GM19438 (cell line): ENCODE measurements around the gene CFAP77.
A peak's percentile ranks its signal among the peaks of the same experiment; 100 is the strongest.
"Not testable (repeated sequence)": the region's sequence is repeated elsewhere in the genome, so short reads cannot be mapped to it uniquely, and the experiment has no call there.

ENCODE experiments used
- ATAC-seq: cut with Tn5 transposase; IDR thresholded peaks from one replicate; pipeline ENCODE4 v1.9.1; 2021; ENCODE audit warnings: low read depth; ENCODE audit not compliant: unreplicated experiment

The CFAP77 gene

DNA sequence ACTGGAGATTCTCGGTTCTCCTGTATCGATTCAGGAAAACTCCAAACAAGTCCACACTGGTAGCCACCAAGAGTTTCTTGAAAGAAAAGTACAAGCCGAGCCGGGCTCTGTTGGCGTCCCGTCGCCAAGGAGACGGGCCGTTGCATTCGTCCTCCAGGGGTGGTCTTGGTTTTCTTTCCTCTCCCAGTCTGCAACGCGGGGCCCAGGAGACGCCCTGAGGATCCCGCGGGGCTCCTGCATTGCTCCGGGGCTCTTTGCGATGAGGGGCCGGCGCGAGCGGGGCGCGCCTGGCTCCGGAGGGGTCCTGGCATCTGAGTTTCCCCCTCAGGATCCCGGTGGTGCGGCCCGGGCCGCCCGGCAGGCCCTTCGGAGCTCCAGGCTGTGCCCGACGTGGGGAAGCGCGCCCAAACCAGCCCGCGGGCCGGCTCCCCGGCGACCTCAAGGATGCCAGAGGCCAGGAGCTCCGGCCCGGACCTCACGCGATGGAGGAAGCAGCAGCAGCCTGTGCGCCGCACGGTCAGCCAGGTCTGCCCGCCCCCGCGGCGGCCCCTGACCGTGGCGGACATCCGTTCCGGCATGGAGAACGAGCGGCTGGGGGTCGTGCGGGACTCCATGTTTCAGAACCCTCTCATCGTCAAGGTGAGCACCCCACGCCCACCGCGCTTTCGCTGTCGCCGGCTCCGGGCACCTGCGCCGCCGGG is at the start of gene CFAP77:
TSS of gene CFAP77 (plus strand) at position 384 of the 701 bp plus-strand sequence. CDS start at position 445, 61 bp downstream.
- no peak for ATAC-seq

DNA sequence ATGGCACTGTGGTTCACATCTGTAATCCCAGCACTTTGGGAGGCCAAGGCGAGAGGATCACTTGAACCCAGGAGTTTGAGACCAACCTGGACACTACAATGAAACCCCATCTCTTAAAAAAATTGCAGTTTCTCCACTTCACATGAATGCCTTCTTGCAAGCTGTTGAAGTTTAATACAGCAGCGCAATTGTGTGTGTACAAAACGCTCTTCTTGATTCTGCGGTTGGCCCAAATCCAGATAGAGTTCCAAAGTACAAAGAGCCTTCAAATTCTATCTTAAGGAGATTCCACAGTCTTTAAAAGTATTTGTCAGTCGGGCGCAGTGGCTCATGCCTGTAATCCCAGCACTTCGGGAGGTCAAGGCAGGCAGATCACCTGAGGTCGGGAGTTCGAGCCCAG is 45.9 kb upstream of the CFAP77 start:
- no peak for ATAC-seq

DNA sequence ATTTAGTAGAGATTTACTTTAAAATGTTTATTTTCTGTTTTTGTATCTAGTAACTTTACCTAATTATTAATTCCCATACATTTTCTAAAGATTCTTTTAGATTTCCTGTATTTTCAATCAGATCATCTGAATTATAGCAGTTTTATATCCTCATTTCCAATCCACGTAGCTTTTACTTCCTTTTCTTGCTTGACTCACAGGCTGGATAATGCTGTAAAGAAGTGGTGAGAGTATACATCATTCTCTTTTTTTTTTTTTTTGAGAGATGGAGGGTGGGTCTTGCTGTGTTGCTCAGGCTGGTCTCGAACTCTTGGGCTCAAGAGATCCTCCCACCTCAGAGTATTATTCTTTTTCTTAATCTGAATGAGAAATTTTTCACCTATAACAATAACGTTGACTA is 44.0 kb upstream of the CFAP77 start:
- no peak for ATAC-seq

DNA sequence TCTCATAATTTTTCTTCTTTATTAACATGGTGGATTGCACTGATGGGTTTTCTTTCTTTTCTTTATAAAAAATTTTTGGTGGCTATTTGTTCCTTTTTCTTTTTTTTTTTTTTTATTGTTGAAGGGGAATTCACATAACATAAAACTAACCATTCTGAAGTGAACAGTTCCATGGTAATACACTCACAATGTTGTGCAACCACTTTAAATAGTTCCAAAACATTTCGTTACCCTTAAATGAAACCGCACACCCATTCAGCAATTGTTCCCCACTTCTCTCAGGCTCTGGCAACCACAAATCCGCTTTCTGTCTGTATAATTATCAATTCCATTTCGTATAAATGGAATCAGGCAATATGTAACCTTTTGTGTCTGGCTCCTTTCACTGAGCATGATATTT is 43.5 kb upstream of the CFAP77 start:
- ATAC-seq, result no peak

DNA sequence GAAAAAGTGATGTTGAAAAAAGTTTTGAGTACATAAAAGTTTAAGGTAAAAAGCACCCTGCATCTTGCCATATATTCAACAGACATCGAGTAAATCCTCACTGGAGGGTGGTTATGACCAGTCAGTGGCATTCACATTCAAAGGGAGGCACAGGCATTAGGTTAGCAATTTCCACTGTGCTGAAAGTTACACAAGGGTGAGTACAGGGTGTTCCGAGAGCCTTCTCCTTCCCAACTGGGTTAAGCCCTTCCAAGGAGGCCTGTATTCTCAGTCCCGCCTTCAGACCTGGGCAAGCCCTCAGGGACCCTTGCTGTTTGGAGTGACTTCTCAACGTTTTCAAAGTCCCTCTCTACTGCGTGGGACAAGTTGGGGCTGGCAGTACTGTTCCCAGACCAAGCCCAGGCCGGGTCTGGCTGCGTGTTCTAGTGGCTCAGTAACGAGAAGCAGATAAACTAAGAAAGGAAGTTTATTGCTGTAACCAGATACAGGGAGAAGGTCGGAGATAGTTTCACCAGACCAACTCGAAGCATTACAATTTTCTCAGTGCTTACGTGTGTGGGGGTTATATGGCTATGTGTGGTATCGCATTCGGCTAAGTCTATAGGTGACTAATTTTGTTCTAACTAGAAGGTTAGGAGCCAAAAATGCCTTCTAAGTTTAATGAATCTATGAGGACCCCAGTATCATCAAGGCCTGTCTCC is 42.2 kb upstream of the CFAP77 start:
- ATAC-seq, result no peak

DNA sequence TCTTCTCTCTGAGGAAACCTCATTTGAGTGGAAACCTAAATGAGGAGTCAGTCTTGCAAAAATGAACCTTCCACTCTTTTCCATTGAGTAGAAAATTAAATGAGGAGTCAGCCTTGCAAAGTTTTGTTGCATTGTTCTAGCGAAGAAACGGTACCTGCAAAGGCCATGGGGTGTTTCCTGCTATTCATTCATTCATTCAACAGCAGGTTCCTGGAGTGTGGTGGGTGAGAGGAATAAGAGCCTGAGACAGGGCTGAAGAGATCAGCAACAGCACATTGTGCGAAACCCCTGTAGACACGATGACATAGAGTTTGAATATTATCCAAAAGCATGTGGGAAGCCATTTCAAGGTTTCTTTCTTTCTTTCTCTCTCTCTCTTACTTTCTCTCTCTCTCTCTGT is 40.6 kb upstream of the CFAP77 start:
- no peak for ATAC-seq

DNA sequence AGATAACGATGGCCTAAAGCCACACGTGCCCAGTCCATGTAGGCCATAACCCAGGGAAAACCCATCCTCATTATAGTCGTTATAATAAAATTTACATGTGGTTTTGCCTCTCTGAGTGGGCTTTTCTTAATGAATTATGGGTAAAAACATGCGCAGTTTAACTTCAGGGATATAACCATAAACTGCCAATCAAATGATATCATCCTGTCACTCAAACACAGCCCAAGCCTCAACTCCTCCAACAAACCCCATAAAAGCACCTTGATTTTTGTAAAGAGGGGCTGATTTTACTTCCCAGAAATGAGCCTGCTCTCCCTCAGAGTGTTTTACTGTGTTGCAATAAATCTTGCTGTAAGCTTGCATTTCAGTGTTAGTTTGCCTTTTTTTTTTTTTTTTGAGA is 39.4 kb upstream of the CFAP77 start:
- no peak for ATAC-seq

DNA sequence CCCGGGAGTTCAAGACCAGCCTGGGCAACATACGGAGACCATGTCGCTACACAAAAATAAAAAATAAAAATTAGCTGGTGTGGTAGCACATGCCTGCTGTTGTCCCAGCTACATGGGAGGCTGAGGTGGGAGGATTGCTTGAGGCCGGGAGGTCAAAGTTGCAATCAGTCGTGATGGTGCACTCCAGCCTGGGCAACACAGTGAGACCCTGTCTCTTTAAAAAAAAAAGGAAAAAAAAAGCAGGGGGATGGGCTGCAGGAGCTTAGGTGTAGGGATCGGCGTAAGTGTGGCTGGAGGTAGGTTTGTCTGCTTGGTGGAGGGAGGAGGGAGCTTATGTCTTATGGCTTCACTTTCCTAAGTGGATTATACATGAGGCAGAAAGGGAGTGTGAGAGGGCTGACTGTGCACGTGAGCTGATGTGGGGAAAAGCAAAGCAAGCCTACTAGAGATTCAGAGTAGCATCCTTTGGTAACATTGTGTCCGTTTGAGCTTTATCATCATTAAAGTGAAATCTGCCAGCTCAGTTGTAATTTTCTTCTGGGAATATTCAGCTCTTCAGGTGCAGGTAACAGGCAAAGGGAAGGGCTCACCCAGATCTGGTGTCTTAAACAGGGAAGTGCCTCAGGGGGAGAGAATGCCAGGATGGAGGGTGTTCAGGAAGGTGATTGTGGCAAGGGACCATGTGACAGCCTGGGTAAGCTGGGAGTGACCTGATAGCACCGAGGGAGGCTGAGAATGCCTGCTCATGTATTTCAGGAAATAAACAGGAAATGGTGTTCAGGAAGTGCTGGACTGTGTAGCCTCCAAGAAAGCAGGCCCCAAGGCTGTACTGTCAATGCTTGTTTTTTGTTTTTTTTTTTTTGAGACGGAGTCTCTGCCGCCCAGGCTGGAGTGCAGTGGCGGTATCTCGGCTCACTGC is 37.6 kb upstream of the CFAP77 start:
- no peak for ATAC-seq

DNA sequence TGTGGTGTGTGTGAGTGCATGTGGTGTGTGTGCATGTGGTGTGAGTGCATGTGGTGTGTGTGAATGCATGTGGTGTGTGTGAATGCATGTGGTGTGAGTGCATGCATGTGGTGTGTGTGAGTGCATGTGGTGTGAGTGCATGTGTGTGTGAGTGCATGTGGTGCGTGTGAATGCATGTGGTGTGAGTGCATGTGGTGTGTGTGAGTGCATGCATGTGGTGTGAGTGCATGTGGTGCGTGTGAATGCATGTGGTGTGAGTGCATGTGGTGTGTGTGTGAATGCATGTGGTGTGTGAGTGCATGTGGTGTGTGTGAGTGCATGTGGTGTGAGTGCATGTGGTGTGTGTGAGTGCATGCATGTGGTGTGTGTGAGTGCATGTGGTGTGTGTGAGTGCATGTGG is 32.2 kb upstream of the CFAP77 start:
- not testable (repeated sequence) for ATAC-seq

DNA sequence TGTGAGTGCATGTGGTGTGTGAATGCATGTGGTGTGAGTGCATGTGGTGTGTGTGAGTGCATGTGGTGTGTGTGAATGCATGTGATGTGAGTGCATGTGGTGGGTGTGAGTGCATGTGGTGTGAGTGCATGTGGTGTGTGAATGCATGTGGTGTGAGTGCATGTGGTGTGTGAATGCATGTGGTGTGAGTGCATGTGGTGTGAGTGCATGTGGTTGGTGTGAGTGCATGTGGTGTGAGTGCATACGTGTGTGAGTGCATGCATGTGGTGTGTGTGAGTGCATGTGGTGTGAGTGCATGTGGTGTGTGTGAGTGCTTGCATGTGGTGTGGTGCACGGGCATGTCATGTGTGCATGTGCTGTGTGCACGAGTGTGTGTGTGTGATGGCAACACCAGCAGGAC is 31.6 kb upstream of the CFAP77 start:
- not testable (repeated sequence) for ATAC-seq

DNA sequence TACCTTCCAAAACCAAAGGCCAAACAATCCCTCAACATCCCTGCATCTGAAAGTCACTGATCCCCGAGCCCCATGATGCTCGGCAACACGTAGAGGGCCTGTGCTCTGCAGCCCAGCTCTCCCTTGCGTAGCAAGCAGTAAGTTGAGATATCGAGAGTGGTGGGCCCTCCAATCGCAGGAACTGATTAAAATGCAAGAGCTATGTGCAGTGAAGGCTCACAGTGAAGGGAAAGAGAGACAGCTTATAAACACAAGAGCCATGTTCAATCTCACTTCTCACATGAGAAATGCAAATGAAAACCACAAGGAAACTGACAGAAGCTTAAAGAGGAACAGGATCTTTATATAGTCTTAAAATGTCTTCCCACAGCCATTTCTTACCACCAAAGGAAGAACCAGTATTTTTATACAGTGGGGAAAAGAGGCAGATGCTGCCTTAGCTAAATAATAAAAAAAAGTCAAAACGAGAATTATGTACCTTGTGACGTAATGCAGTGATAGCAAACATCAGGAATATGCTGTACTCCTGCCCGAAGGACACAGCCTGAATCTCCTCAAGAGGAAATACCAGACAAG is 28.0 kb upstream of the CFAP77 start:
- peak; percentile 60 for ATAC-seq

DNA sequence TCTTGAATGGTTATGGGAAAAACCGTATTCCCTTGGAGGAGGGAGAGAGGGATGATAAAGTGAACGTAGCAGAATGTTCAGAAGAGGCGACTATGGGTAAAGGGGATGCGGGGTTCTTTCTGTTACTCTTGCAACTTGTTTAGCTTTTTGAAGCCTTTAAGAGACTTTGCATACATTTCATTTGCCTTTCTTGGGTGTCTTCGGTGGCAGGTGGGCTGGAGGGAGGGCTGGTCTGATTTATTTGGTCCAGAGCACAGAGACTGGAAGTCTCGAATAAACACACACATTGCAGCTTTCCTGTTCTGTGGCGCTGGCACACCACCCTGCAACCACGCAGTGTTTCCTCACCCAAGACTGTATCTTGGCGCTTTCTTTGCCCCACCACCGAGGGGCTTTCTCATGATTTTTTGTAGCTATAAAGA is 26.5 kb upstream of the CFAP77 start:
- peak; percentile 41 for ATAC-seq

DNA sequence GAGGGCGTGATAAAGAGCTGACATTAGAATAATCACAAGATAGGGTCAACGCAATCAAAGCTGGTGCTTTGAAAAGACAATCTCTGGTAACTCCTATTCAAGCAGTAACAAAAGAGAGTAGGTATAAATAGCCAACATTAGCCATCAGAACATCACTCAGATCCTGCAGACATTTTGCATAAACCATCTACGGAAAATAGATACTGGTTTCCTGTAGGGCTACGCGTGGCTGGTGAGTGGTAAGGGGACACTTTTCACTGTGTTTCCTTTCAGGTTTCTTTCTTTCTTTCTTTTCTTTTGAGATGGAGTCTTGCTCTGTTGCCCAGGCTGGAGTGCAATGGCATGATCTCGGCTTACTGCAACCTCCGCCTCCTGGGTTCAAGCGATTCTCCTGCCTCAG is 25.6 kb upstream of the CFAP77 start:
- ATAC-seq, result no peak

DNA sequence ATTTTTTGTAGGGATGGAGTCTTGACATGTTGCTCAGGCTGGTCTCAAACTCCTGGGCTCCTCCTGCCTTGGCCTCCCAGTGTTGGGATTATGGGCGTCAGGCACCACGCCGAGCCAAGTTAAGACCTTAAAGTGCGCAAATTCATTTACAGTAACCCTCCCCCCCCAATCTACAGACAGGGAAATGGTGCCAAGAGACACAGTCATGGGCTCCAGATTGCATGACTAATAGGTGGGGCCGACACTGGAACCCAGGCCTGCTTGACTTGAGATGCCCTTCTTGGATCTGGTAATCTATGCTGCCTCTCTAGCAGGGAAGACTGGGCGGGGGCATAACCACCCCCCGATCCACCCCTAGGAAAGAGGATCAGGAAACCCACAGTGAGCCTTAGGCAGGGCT is 22.9 kb upstream of the CFAP77 start:
- no peak for ATAC-seq

DNA sequence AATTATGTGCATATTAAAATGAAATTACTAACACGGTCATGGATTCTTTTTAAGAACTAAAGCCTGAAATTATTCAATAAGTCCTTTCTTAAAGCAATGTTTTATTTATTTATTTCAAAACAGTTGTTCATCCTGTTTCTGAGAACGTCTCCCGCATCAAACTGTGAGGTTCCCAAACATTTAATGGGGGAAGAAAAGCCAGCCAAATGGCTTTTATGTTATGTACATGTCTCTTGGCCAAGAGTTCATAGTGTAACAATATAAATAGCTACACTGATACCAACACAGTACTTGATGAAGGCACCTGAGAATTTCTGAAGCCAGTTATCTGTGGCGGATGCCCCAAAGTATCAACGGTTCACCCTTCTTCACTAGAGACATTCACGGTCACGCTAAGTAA is 19.0 kb upstream of the CFAP77 start:
- no peak for ATAC-seq

DNA sequence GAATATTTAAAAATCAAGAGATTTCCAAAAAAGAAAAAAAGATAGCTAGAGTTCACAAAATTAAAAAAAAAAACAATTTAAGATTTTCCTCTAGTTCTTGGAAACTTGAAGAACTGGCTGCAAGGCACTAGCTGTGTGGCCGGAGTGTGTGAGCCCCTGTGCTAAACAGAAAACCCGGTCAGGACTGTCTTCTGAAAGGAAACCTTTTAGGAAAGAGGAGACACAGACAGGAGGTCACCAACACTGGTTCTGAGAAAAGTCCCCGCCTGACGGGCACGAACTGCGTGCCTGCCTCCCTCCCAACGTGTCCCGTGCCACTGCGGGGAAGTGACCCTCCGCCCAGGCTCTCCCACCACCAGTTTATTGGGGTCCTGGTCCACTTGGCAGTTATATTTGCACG is 18.6 kb upstream of the CFAP77 start:
- no peak for ATAC-seq

DNA sequence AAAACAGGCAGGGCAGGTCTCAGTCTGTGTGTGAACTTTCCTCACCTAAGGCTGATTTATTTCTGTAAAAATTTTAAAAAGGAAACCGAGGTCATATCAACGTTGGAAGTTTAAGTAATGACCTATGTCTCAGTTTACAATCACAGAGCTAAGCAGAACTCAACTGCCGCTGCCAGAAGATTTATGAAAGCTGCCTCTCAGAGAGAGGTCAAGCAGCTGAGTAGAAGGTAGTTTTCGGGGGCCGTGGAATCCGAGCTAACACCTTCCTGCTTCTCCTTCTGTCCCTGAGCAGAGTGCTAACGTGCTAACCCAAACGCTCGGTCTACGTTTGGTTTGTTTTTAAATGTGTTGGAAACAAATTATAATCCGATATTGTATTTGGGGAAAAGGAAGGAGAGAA is 14.5 kb upstream of the CFAP77 start:
- no peak for ATAC-seq

DNA sequence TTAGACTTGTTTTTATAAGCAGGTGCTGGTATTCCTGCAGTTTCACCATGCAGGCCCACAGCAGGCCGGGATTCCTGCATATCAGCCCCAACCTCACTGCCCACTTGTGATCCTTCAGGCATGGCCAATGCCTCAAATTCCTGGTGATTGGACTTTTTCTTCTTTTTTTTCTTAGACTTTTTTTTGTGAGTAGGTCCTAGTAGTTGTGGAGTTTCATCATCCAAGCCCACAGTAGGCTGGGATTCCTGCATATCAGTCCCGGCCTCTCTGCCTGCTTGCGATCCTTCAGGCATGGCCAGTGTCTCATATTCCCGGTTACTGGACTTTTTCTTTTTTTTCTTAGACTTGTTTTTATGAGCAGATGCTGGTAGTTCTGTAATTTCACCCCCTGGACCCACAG is 8.2 kb upstream of the CFAP77 start:
- ATAC-seq, result no peak

DNA sequence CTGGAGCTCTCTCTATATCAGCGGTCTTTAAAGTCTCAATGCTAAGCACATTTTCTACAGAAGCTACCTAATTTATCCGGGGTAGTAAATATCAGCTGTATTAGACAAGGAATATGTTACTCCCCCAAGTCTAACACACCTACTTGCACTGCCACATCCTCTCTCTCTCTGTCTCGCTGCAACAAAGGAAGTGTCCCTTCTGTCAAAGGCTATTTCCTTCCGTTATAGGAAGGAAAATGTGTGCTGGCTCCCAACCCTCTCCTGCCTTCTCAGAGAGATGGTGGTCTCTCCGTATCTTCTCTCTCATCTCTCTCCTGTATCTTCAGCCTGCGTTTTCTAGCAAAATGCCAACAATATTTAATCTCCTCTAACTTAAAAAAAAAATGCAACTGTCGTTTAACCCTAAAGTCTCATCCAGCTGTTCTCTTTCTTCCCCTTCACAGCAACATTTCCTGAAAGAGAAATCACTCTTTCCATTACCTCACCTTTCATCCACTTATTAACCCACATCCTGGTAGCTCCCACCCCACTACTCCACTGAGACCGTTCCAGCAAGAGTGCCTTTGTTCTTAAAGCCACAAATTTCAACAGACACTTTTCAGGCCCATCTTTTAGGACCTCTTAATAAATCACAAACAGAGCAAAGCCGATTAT is 5.7 kb upstream of the CFAP77 start:
- ATAC-seq, result no peak

DNA sequence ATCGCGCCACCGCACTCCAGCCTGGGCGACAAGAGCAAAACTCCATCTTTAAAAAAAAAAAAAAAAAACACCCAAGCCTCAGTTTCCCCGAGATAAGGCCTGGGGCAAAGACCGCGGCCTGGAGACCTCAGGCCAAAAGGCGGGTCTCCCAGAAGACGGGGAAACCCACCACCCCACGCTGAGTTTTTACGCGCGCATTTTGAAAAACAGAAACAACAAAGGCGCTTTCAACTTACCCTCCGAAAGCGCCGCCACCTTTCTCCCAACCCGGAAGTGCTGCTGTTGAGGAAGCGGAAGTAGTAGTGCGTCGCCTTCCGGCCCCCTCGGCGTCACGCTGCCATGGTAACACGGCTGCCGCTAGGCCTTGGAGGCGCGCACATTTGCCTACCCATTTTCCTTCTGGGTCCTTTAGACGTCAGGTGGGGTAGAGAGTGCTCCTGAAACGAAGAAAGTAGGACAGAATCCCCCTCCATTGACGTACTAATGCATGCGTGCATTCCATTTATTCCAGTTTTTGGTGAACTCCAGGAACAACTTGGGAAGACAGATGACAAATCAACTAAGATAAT is 3.4 kb upstream of the CFAP77 start, which contains the start of gene TTF1:
TSS of gene TTF1 (minus strand) at position 287 of the 569 bp plus-strand sequence. CDS start 4,019 bp downstream, outside the sequence.
- ATAC-seq, result peak; percentile 71
